ENCODE results near the gene ABCC11.

ABCC11 gene

DNA sequence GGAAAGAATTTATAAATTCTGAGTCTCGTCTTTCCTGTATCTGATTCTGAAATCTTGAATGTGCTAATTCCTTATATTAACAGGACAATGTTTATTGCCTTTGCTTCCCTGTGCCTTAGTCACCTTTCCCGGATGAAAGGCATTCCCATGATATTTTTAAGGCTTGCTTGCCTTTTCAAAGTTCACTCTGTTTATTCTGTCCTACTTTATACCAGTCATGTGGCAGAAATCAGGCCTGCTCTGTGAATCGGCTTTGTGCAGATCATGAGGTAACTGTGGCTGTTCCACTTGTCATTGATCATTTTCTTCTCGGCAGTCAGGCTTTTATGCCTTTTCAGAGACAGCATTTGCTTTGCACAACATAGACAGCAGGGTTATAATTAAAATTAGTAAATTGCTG, 28.8 kb upstream of the ABCC11 start:
- DNase-seq (ENCODE audit: low spot score) = no peak
- in situ Hi-C loops (cut with MboI; ENCODE audit: low pct_unique_long_range_greater_than_20kb, low sequenced_read_pairs, unreplicated experiment) = no loop called here

DNA sequence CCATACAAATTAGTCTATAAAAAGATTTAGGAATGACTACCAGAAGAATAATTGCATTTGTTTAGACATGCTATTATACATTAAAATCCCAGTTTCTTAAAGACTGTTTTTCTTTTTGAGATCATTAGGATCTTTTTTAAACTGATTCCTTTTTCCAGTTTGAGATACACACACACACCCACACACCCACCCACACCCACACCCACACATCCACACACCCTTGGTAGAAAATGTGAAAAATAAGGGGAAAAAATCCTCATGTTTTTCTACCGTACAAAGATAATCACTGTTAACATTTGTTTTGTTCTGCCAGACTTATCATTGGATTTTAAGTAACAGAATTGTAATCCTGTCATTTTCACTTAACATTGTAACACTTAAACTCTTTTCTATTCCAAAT, 27.1 kb upstream of the ABCC11 start:
- in situ Hi-C loops (cut with MboI; ENCODE audit: low pct_unique_long_range_greater_than_20kb, low sequenced_read_pairs, unreplicated experiment) = no loop called here
- TF ChIP-seq CTCF (IDR thresholded peaks at IDR 0.05; ENCODE audit: extremely low read depth, insufficient read depth, missing control alignments) = no peak
- DNase-seq (ENCODE audit: low spot score) = no peak

More for the DNA sequence above, 28.8 kb upstream of the ABCC11 start:
- no peak for TF ChIP-seq CTCF (IDR thresholded peaks at IDR 0.05; ENCODE audit: extremely low read depth, insufficient read depth, missing control alignments)

DNA sequence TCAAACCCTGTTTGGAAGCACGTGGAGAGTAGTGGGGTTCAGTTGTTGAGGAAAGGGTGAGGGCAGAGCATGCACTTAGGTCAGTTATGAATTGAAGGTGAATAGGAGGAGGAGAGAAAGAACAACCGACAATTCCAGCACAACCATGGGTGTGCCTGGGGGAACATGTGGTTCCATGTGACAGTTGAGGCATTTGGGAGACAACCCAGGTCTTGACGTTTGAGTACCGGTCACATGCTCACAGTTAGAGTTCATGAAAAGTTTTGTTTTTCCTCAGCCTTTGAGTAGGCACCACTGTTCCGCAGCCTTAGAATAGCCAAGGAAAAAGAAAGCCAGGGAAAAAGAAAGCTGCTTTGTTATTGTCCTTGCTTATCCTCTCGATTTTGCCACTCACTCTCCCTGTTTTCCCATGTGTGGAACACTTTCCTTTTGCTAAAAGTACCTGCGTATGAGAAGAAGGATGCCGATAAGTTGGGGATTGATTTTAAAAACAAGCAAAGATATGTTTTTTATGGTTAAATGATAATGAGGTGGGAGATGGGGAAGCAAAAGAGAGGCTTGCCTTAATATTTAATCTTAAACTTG, 25.6 kb upstream of the ABCC11 start:
- TF ChIP-seq CTCF (IDR thresholded peaks at IDR 0.05; ENCODE audit: extremely low read depth, insufficient read depth, missing control alignments) = no peak
- in situ Hi-C loops (cut with MboI; ENCODE audit: low pct_unique_long_range_greater_than_20kb, low sequenced_read_pairs, unreplicated experiment) = no loop called here
- DNase-seq (ENCODE audit: low spot score) = no peak

- TF ChIP-seq CTCF (IDR thresholded peaks at IDR 0.05; ENCODE audit: extremely low read depth, insufficient read depth, missing control alignments) = no peak
- in situ Hi-C loops (cut with MboI; ENCODE audit: low pct_unique_long_range_greater_than_20kb, low sequenced_read_pairs, unreplicated experiment) = no loop called here
- no peak for DNase-seq (ENCODE audit: low spot score)
Observed at GRCh38 chr16:48271728-48272127, 24.4 kb upstream of the ABCC11 start.

- no peak for TF ChIP-seq CTCF (IDR thresholded peaks at IDR 0.05; ENCODE audit: extremely low read depth, insufficient read depth, missing control alignments)
- DNase-seq (ENCODE audit: low spot score) = no peak
- in situ Hi-C loops (cut with MboI; ENCODE audit: low pct_unique_long_range_greater_than_20kb, low sequenced_read_pairs, unreplicated experiment) = no loop called here
Observed at GRCh38 chr16:48269011-48269410, 21.7 kb upstream of the ABCC11 start.

GRCh38 chr16:48262631-48263030, 15.3 kb upstream of the ABCC11 start:
- TF ChIP-seq CTCF (IDR thresholded peaks at IDR 0.05; ENCODE audit: extremely low read depth, insufficient read depth, missing control alignments) = no peak
- DNase-seq (ENCODE audit: low spot score) = no peak
- in situ Hi-C loops (cut with MboI; ENCODE audit: low pct_unique_long_range_greater_than_20kb, low sequenced_read_pairs, unreplicated experiment) = no loop called here

- TF ChIP-seq CTCF (IDR thresholded peaks at IDR 0.05; ENCODE audit: extremely low read depth, insufficient read depth, missing control alignments) = no peak
- in situ Hi-C loops (cut with MboI; ENCODE audit: low pct_unique_long_range_greater_than_20kb, low sequenced_read_pairs, unreplicated experiment) = no loop called here
- DNase-seq (ENCODE audit: low spot score) = no peak
Observed at GRCh38 chr16:48261569-48261968, 14.2 kb upstream of the ABCC11 start.

All from GM13977 (cell line).